HG03139 (cell line): ENCODE measurements around the gene CD63.
A peak's percentile ranks its signal among the peaks of the same experiment; 100 is the strongest.

ENCODE experiments used
- ATAC-seq: cut with Tn5 transposase; IDR thresholded peaks from one replicate; pipeline ENCODE4 v1.9.1; 2021; ENCODE audit not compliant: unreplicated experiment

Gene CD63

DNA sequence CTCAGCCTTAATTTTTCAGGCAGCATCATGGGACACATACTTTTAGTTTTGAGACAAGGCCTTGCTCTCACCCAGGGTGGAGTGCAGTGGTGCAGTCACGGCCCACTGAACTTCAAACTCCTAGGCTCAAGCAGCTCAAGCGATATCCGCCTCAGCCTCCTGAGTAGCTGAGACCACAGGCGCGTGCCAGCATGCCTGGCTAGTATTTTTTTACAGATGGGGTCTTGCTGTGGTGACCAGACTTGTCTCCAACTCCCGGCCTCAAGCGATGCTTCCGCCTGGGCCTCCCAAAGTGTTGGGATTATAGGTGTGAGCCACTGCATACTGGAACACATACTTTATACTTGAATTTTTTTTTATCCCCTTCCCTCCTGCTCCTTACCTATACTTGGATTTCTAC lies 5.9 kb downstream of the CD63 start:
- no peak for ATAC-seq

DNA sequence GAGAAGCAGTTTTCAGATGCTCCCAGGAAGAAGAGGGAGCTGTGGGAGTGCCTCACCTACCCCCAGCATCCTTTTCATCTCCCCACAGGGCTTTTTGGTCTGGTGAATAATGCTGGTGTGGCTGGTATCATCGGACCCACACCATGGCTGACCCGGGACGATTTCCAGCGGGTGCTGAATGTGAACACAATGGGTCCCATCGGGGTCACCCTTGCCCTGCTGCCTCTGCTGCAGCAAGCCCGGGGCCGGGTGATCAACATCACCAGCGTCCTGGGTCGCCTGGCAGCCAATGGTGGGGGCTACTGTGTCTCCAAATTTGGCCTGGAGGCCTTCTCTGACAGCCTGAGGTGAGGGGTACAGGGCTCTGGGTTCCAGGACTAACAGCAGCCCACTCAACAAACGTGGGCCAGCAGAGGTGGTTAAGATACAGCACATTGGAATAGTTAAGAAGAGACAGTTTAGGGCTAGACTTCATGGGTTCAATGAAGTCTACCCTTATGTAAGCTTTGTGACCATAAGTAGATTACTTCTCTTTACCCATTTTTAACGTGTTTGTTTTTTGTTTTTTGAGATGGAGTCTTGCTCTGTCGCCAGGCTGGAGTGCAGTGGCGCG lies 7.1 kb downstream of the CD63 start:
- no peak for ATAC-seq

DNA sequence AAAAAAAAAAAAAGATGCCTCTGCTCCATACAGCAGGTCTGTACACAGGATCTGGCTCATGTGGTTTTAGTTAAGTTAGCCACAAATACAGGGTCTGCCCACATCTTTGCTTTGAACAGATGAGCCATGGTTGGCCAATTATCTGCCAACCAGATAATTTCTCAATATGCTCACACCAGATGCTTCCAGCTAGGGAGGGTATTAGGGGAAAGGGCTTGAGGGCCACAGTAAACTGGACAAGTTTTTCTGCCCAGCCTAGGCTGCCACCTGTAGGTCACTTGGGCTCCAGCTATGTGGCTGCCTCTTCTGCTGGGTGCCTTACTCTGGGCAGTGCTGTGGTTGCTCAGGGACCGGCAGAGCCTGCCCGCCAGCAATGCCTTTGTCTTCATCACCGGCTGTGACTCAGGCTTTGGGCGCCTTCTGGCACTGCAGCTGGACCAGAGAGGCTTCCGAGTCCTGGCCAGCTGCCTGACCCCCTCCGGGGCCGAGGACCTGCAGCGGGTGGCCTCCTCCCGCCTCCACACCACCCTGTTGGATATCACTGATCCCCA lies 7.8 kb downstream of the CD63 start:
- no peak for ATAC-seq

DNA sequence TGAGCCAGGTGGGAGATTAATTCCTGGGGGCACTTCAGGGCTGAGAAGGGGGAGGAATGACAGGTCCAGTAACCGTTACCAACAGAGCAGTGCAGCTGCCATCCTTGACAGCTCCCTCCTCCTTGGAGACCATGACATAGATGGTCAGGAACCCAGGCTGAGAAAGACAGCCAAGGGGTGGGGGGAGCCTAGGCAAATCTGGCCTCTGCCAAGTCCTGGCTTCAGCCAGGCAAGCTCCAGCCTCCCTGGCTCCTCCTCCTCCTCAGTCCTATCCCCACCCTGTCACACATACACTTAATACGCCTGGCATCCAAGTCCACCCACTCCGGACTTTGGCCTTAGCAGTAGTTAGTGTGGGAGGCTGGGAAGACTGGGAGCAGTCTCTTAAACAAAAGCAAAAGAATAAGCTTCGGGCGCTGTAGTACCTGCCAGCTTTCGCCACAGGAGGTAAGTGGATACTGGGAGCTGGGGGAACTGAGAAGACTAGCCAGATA lies 8.7 kb downstream of the CD63 start, which contains the start of gene RDH5:
TSS of gene RDH5 (plus strand) at position 323 of the 494 bp plus-strand sequence. CDS start 792 bp downstream, outside the sequence.
- ATAC-seq = no peak

DNA sequence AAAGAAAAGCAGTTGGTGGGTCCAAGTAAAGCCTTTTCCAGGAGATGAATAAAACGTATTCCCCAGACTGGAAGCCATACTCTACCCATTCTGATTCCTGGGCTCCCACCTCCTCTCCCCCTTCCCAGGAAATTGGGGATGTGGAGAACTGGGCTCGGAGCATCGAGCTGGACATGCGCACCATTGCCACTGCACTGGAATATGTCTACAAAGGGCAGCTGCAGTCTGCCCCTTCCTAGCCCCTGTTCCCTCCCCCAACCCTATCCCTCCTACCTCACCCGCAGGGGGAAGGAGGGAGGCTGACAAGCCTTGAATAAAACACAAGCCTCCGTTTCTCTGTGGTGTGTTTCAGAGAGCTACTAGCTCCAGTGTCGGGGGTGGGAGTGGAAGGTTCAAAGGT lies 9.4 kb downstream of the CD63 start:
- ATAC-seq = no peak

DNA sequence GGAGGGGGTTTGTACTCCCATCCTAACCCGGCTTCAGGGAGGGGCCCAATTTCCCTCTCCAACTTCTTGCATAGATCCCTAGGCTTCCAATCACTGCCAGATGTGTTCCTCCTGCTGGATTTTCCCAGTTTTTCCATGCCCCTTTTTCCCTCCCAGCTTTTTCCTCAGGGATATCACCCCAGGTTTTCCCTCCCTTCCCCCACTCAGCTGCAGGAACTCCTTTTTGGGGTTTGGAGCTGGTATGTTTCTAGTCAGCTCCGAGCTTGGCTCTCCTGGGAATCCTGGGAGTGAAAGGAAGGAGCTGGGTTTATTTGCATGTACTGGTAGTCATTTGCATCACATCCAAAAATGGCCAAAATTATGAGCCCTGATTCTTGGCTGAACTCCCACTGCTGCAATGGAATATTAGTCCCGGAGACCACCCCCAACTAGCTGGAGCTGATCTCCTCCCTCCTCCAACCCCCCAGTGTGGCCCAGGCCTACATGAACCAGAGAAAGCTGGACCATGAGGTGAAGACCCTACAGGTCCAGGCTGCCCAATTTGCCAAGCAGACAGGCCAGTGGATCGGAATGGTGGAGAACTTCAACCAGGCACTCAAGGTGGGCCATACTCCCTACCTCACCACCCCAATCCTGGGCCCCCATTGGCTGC lies 10.1 kb downstream of the CD63 start:
- ATAC-seq = no peak

DNA sequence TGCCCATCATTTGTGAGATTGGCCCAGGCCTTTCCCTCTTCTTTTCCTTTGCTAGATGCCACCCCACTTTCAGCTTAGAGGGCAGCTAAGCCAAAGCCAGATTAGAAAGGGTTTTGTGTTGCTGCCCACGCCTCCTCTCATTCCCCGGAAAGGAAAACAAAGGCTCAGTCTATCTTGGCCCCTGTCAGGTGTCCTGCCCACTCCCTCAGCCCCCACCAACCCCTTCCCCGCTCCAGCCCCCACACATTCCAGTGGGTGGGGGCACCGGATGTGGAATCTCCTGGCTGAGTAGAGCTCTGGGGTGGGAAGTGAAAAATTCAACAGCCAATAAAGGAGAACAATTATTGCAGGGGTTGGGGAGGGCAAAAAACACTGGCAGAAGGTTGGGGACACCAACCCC lies 10.8 kb downstream of the CD63 start:
- ATAC-seq = no peak

DNA sequence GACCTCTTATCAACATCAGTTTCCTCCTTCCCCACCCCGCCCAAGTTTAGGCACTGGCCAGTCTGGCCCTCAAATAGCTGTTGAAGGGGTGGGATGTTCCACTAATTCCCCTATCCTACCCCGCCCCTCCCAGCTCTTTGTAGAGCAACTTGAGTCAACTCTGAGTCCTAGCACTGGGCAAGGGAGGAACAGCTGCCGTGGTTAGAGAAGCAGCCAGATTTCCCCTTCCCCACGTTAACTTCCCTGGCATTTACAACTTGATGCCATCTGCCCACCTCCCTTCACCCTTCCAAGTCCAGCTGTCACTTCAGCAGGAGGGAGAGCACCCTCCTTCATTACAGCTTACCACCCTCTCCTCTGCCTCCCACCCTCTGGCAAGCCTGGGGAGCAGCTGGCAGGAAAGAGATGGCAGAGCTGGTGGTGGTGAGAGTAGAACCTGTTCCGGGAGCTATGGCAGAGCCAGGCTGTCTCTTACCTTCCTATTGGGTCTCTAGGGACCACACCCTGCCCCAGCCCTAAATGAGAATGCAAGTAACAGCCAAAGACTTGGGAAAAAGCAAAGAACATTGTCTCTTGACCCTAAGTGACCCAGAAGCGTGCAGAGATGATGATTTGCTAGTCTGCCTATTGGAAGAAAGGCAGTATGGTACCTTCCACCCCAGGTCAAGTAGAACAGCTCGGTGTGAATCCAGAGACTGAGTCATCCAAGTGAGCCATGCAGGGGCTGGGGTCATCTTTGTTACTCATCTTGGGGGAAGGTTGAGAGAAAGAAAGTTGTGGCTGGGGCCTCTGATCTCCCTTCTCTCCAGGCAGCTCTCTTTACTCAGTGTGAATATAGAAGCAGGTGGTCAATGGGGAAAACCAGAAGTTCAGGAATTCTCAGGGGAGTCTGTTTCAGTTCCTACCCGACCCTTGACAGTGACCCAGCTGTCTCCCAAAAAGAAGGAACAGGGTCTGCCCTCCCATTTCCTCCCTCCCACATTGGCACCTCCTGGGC lies 11.5 kb downstream of the CD63 start:
- no peak for ATAC-seq

DNA sequence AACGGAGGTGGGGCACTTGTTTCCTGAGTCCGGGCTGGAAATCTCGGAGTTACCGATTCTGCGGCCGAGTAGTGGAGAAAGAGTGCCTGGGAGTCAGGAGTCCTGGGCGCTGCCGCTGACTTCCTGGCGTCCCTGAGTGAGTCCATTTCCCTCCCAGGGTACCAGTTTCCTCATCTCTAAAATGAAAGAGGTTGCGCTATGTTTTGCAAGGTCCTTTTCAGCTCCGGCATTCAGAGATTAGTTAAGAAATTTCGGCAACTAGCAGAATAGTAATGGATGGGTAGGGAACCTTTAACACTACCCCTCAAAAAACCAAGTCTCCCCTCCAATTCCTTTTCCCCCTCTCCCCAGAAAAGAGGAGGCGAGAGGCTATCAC lies 12.2 kb downstream of the CD63 start:
- ATAC-seq = no peak

DNA sequence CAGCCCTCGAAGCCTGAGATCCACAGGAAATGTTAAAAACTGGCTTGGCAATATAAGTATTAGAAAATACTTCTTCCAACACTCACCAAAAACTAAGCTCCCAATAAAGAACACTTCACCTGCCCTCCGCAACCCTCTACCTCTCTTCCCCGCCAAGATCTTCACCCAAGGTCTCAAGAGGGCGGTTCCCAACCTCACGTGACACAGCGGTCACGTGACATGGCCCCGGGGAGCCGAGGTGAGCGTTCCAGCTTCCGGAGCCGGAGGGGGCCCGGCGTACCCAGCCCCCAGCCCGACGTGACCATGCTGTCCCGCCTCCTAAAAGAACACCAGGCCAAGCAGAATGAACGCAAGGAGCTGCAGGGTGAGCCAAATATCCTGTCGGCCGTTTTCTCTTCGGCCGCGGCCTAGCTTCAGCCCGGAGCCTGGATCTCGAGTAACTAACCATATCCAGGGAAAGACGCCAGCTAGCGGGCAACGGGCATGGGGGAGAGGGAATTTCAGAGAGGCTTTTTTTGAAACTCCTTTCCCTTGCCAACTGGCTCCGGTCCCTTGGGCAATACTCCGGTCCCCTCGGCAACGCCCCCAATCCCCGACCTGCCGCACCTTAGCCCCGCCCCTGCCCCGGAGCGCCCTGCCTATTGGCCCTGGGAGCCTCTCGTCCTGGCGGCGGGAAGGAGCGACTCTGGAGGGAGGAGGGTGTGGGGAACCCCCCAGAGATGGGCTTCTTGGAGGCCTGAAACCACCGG lies 12.8 kb downstream of the CD63 start, which contains the start of gene BLOC1S1:
TSS of gene BLOC1S1 (plus strand) at position 214 of the 749 bp plus-strand sequence. CDS start at position 220, 6 bp downstream.
- ATAC-seq = peak; percentile 86

DNA sequence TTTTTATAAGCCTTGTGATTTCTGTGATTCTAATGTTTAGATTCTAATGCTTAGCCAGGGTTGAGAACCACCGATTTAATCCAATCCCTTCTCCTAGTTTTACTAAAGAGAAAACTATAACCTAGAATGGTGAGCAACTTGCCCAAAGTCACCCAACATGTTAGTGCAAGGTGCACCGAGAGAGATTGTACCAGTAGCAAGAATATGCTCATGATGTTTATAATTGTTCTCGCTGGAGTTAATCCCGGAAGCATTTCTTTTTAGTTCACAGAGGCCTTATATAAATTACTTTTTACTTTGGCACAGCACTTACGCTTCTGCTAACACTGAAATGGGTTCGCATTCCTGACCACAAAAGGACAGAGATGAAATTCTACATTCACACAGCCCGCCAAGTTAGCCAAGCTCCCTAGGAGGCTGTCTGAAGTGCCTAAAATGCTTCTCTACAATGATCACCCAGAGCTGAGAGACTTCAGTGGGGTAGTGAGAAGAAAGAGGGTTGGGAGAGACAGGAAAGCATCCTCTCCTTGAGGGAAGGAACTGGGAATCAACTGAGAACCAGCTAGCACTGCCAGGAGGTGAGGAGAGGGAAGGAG lies 13.5 kb downstream of the CD63 start:
- ATAC-seq = no peak

DNA sequence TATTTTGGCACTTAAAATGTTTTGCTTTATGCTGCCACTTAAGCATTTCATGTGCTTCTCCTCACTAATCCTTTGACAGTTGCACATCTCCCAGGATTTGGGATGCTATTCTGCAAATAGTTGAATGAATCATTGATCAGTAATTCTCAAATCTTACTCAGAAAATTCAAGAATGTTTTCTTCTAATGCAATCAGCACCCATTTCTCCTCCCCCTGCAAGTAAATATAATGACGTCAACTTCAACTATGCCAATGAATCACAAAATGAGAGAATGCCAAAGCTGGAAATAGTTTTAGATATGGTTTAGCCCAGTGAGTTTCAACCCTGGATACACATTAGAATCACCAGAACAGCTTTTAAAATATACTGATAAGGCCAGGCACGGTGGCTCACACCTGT lies 15.1 kb downstream of the CD63 start:
- ATAC-seq = no peak

DNA sequence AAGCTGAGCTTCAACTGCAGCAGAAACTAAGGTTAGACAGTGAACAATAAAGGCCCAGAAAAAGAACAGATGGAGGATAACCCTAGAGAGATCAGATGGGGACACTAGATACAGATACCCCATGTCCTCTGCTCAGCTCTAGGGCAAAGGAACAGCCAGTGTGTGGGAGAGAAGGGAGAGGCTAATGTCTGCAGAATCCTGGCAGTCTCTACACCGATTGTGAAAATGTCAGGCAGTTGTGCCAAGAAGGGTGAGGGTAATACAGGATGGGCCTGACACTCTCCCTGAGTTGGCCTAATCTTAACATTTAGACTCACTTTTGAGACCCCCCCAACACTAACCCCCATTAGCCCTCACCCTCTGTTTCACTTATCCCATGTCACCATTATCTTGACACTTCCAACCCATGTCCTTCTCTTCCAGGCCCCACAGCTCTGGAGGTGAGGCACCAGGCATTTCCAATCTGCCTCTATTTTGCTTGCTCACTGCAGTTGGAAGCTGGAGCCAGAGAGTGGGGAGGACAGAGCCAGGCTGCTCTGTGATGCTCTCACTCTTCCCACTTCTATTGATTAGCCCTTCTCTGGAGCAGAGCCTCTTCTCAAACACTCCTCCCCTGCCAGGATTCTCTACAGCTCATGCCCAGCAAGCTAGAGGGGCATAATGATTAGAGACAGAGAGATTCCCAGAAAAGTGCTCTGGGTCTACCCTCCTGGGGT lies 16.0 kb downstream of the CD63 start:
- ATAC-seq = no peak

DNA sequence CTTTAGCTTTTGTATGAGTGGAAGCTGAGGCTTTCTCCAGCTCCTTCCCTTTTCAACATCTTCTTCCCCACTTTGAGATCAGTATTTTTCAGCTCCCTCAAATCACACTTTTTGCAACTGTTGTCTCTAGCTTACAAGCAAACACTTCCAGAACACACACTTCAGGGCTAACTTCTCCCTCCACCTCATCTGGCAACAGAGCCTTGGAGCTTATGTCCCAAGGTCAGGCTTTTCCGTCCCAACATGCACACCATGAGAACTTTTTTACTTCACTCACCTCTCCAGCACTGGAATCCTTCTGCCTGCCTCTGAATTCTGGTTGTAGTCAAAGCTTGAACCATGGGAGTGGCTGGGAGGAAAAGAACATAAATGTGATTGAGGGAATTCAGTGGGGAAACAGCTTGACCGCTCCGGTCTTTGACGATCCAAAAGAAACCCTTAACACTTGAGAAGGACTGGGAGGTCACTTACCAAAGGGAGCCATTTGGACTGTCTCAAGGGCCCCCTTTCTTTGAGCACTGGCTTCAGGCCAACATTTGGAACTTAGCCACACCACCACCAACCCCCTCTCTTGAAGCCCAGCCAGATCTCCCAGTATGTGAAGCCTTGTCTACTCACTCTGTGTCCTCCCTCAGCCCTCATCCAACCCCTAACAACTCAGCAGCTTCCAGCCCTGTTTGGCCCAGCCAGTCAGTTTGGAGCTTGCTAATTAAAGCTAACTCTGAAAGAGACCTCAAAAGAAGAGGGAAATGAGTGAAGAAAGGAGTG lies 16.8 kb downstream of the CD63 start:
- ATAC-seq = no peak

DNA sequence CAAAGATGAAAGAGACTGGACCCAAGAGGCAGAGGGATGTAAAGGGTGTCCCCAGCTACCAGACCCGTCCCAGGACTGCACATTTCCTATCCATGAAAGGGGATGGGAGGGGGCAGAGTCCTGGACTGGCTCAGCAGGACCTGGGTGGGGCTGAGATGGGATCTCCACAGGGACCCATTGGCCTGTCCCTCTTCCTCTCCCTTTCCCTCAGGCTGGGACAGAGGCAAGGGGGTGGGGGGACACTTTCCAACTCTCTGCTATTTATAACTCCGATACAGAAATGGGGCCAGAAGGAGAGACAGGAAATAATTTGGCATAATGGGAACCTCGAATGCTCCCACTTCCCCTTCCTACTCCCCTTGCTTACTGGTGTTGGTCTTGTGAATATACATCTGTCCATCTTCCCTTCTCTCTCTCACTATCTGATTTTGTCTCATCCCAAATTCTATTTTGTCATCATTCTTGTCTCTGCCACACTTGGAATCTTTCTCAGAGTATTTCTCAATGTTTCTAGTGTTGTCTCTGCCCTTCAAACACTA lies 20.0 kb downstream of the CD63 start:
- ATAC-seq = no peak

DNA sequence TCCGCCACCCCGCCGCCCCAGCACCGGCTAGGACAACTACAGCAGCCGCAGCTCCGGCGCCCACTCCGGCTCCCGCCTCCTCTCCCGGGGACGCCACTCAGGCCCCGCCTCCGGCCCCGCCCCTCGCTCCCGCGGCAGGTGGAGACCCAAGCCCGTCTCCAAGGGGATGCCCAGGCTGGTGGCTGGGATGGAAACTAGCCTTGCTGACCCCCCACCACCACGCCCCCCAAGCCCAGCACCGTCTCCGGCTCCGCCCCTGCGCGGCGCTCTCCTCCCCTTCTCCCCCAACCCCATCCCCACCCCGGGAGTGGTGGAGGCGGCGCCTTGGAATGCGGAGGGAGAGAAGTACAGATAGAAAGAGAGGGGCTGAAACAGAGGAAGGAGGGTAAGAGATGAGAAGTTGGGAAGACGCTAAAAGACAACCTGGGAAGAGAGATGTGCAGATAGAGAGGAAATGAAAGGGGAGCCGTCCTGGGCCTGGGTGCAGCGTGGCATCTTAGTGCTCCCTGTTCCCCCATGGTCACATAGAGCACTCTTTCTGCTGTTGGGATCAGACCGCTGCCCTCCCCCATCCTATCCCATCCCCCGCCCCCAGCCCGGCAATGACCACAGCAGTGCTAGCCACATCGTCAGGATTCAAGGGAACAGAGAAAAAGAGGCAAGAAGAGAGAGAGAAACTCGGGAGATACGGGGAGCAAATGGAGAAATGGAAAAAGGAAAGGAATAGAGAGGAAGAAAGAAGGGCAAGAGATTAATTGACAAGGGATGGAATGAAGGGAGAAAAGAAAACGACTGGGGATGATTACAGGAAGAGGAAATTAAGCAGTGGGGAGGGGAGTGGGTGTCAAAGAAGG lies 20.7 kb downstream of the CD63 start, which contains the start of gene ITGA7:
TSS of gene ITGA7 (minus strand) at position 64 of the 854 bp plus-strand sequence. CDS start 222 bp downstream, outside the sequence.
- no peak for ATAC-seq

DNA sequence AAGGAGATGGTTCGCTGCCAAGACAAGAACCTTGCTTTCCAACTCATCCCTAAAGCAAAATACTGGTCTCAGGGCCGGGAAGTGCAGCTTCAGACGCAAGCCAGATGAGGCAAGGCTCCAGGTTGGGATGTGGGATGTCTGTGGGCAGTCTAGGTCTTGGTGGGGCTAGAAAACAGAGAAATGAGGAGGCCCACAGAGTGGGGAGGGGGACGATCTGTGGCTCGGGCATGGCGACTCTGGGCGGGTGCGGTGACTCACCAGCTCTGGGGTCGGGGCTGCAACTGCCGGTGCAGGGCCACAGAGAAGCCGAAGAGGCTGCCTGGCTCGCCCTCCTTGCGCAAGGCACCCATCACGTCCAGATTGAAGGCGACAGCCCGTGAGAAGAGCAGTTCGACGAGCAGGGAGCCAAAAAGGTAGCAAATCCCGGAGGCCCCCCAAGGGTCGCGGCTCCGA lies 21.6 kb downstream of the CD63 start:
- ATAC-seq = no peak
